GM12878 (cell line): ENCODE measurements around the gene NKD2. TPM values are rescaled to one million over a fixed set of nuclear protein-coding genes. Genes with fewer than 3 reads are reported as not detected.

Experiments used
- CBFB ChIP-seq: IDR thresholded peaks from 2 replicates; pipeline ENCODE4 v1.6.1; 2016; ENCODE audit warnings: antibody characterized with exemption, low read depth
- CHD4 ChIP-seq: fragments of 200-600 bp; sonication (generic); IDR thresholded peaks from 2 replicates; pipeline ENCODE4 v1.6.1; 2016; ENCODE audit warnings: mild to moderate bottlenecking
- GABPA ChIP-seq: IDR thresholded peaks from 2 replicates; pipeline ENCODE4 v1.6.1; 2014; ENCODE audit warnings: antibody characterized with exemption, low read depth, mild to moderate bottlenecking, inconsistent platforms
- HCFC1 ChIP-seq: fragments of 150-350 bp; IDR thresholded peaks from 2 replicates; pipeline ENCODE4 v1.6.1; 2014; ENCODE audit warnings: low read length
- HDAC6 ChIP-seq: fragments of 200-600 bp; sonication (generic); IDR thresholded peaks from one replicate; pipeline ENCODE4 v1.8.0; 2017; ENCODE audit warnings: antibody characterized with exemption; ENCODE audit not compliant: unreplicated experiment
- KLF5 ChIP-seq: fragments of 450-650 bp; IDR thresholded peaks from 2 replicates; pipeline ENCODE4 v1.6.1; 2014; ENCODE audit warnings: mild to moderate bottlenecking; ENCODE audit not compliant: partially characterized antibody
- STAT3 ChIP-seq: IDR thresholded peaks from 2 replicates; pipeline ENCODE4 v1.6.1; 2011; ENCODE audit warnings: low read depth, low read length, improper control_type of control experiment
- ZSCAN29 ChIP-seq: fragments of 450-650 bp; IDR thresholded peaks from 2 replicates; pipeline ENCODE4 v1.6.1; 2017; ENCODE audit warnings: mild to moderate bottlenecking, moderate library complexity
- polyA plus RNA-seq, 11 experiments: library from polyadenylated mRNA; depleted of rRNA in 4 of 11; unstranded in 6 of 11; stranded (reverse) in 5 of 11; fragments of >200 nt; fragmentation: Nextera tagmentation in 4 of 11; fragmentation: Illumina TruSeq in 1 of 11; extraction: Ambion mirVana in 4 of 11; extraction: Trizol in 1 of 11; gene quantifications; 1 replicate in 1 of 11; 2 replicates in 10 of 11; pipeline versions ENCODE4 v1.2.1 to v1.2.3, GENCODE V29; 2011 to 2016; ENCODE audit warnings: inconsistent platforms in 2 of 11, missing spikeins in 2 of 11, low read depth in 1 of 11
- total RNA-seq, 4 experiments: library from RNA; depleted of rRNA in 3 of 4; stranded (reverse); fragments of >200 nt in 3 of 4; fragmentation: Illumina TruSeq in 1 of 4; extraction: Trizol in 1 of 4; gene quantifications; 2 replicates each; pipeline versions ENCODE4 v1.2.1 to v1.2.3, GENCODE V29; 2013 to 2021
- TF ChIP-seq, protein P1 (sequence below): IDR thresholded peaks from 2 replicates; pipeline ENCODE4 v1.6.1; 2012; ENCODE audit warnings: mild to moderate bottlenecking, low read depth, low read length
- TF ChIP-seq, protein P2 (sequence below), 3 experiments: IDR thresholded peaks in 2 of 3; conservative IDR thresholded peaks in 1 of 3; 2 replicates each; pipeline ENCODE4 v1.5.1; 2011; ENCODE audit warnings: low read depth in 3 of 3, low read length in 3 of 3, mild to moderate bottlenecking in 3 of 3, control low read depth in 2 of 3, moderate library complexity in 2 of 3, inconsistent platforms in 1 of 3, mixed read lengths in 1 of 3; ENCODE audit not compliant: control insufficient read depth in 2 of 3, insufficient read depth in 1 of 3; ENCODE audit errors: extremely low read depth in 1 of 3
- TF ChIP-seq, protein P3 (sequence below): fragments of 450-650 bp; IDR thresholded peaks from 2 replicates; pipeline ENCODE4 v1.6.1; 2017; ENCODE audit warnings: mild to moderate bottlenecking
- TF ChIP-seq, protein P4 (sequence below): fragments of 450-650 bp; IDR thresholded peaks from 2 replicates; pipeline ENCODE4 v1.6.1; 2017; ENCODE audit warnings: mild to moderate bottlenecking, low read depth, inconsistent platforms; ENCODE audit not compliant: poor library complexity, severe bottlenecking
- TF ChIP-seq, protein P5 (sequence below): fragments of 450-650 bp; formaldehyde crosslinking; IDR thresholded peaks from 2 replicates; pipeline ENCODE4 v1.4.0; 2022; ENCODE audit warnings: mild to moderate bottlenecking, moderate library complexity

The NKD2 gene
- total and polyA plus RNA-seq, 10 of the 15 experiments (the other 5 are each of a cell fraction or from before 2014, with no cell fraction given), result 0.20 to 0.83 (median 0.26) TPM; not detected in 7

DNA sequence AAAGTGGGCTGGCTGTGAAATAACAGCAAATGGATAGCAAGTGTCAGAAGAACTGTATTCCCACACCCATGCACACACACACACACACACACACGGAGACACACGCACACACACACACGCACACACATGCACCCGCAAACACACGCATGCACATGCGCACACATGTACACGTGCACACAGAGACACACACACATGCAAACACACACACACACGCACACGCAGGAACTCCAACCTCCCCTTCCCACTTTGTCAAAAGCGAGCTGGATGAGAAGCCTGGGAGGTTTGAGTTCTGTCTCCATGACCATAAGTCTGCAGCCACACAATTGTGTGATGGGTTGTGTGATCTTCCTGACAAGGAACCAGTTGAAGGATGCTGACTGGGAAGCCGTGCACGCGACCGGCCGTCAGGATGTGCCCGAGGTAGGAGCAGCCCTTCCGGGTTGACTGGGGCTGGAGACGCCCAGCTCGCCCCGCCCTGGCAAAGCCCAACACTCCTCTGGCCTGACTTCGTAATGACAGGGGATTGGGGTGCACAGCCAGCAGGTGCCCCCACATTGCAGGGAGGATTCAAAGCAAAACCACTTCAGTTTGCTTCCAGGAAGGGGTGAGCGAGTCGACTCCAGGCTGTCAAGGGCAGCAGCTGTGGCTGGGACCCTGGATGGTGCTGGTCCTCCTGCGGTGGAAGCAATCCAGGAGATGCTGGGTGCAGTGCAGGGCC lies 29.3 kb upstream of the NKD2 start (continued):
- TF ChIP-seq, protein P1, sequence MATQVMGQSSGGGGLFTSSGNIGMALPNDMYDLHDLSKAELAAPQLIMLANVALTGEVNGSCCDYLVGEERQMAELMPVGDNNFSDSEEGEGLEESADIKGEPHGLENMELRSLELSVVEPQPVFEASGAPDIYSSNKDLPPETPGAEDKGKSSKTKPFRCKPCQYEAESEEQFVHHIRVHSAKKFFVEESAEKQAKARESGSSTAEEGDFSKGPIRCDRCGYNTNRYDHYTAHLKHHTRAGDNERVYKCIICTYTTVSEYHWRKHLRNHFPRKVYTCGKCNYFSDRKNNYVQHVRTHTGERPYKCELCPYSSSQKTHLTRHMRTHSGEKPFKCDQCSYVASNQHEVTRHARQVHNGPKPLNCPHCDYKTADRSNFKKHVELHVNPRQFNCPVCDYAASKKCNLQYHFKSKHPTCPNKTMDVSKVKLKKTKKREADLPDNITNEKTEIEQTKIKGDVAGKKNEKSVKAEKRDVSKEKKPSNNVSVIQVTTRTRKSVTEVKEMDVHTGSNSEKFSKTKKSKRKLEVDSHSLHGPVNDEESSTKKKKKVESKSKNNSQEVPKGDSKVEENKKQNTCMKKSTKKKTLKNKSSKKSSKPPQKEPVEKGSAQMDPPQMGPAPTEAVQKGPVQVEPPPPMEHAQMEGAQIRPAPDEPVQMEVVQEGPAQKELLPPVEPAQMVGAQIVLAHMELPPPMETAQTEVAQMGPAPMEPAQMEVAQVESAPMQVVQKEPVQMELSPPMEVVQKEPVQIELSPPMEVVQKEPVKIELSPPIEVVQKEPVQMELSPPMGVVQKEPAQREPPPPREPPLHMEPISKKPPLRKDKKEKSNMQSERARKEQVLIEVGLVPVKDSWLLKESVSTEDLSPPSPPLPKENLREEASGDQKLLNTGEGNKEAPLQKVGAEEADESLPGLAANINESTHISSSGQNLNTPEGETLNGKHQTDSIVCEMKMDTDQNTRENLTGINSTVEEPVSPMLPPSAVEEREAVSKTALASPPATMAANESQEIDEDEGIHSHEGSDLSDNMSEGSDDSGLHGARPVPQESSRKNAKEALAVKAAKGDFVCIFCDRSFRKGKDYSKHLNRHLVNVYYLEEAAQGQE, result no peak
- TF ChIP-seq, protein P2, sequence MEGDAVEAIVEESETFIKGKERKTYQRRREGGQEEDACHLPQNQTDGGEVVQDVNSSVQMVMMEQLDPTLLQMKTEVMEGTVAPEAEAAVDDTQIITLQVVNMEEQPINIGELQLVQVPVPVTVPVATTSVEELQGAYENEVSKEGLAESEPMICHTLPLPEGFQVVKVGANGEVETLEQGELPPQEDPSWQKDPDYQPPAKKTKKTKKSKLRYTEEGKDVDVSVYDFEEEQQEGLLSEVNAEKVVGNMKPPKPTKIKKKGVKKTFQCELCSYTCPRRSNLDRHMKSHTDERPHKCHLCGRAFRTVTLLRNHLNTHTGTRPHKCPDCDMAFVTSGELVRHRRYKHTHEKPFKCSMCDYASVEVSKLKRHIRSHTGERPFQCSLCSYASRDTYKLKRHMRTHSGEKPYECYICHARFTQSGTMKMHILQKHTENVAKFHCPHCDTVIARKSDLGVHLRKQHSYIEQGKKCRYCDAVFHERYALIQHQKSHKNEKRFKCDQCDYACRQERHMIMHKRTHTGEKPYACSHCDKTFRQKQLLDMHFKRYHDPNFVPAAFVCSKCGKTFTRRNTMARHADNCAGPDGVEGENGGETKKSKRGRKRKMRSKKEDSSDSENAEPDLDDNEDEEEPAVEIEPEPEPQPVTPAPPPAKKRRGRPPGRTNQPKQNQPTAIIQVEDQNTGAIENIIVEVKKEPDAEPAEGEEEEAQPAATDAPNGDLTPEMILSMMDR (IDR thresholded peaks at IDR 0.05 in 2 of 3, conservative IDR thresholded peaks at IDR 0.05 in 1 of 3; ENCODE audit: control insufficient read depth in 2 of 3, extremely low read depth in 1 of 3, insufficient read depth in 1 of 3, low read depth in 3 of 3, low read length in 3 of 3), result no peak
- TF ChIP-seq STAT3, result no peak
- TF ChIP-seq, protein P3, sequence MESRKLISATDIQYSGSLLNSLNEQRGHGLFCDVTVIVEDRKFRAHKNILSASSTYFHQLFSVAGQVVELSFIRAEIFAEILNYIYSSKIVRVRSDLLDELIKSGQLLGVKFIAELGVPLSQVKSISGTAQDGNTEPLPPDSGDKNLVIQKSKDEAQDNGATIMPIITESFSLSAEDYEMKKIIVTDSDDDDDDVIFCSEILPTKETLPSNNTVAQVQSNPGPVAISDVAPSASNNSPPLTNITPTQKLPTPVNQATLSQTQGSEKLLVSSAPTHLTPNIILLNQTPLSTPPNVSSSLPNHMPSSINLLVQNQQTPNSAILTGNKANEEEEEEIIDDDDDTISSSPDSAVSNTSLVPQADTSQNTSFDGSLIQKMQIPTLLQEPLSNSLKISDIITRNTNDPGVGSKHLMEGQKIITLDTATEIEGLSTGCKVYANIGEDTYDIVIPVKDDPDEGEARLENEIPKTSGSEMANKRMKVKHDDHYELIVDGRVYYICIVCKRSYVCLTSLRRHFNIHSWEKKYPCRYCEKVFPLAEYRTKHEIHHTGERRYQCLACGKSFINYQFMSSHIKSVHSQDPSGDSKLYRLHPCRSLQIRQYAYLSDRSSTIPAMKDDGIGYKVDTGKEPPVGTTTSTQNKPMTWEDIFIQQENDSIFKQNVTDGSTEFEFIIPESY, result no peak
- no peak for TF ChIP-seq KLF5
- TF ChIP-seq CHD4, result no peak
- no peak for TF ChIP-seq HCFC1
- TF ChIP-seq CBFB, result no peak
- no peak for TF ChIP-seq GABPA
- TF ChIP-seq, protein P4, sequence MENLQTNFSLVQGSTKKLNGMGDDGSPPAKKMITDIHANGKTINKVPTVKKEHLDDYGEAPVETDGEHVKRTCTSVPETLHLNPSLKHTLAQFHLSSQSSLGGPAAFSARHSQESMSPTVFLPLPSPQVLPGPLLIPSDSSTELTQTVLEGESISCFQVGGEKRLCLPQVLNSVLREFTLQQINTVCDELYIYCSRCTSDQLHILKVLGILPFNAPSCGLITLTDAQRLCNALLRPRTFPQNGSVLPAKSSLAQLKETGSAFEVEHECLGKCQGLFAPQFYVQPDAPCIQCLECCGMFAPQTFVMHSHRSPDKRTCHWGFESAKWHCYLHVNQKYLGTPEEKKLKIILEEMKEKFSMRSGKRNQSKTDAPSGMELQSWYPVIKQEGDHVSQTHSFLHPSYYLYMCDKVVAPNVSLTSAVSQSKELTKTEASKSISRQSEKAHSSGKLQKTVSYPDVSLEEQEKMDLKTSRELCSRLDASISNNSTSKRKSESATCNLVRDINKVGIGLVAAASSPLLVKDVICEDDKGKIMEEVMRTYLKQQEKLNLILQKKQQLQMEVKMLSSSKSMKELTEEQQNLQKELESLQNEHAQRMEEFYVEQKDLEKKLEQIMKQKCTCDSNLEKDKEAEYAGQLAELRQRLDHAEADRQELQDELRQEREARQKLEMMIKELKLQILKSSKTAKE, result no peak
- no peak for TF ChIP-seq ZSCAN29
- no peak for TF ChIP-seq HDAC6
- TF ChIP-seq, protein P5, sequence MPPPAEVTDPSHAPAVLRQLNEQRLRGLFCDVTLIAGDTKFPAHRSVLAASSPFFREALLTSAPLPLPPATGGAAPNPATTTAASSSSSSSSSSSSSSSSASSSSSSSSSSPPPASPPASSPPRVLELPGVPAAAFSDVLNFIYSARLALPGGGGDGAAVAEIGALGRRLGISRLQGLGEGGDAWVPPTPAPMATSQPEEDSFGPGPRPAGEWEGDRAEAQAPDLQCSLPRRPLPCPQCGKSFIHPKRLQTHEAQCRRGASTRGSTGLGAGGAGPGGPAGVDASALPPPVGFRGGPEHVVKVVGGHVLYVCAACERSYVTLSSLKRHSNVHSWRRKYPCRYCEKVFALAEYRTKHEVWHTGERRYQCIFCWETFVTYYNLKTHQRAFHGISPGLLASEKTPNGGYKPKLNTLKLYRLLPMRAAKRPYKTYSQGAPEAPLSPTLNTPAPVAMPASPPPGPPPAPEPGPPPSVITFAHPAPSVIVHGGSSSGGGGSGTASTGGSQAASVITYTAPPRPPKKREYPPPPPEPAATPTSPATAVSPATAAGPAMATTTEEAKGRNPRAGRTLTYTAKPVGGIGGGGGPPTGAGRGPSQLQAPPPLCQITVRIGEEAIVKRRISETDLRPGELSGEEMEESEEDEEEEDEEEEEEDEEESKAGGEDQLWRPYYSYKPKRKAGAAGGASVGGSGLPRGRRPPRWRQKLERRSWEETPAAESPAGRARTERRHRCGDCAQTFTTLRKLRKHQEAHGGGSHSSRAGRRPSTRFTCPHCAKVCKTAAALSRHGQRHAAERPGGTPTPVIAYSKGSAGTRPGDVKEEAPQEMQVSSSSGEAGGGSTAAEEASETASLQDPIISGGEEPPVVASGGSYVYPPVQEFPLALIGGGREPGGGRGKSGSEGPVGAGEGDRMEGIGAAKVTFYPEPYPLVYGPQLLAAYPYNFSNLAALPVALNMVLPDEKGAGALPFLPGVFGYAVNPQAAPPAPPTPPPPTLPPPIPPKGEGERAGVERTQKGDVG (CRISPR knock-in tag), result no peak
- TF ChIP-seq, all 136 proteins: peak for 0
